SK-N-SH treated with all-trans-retinoic acid at 6 μM for 48 hours (cell line): ENCODE measurements around the gene ESRRA.

ENCODE experiments used
- ATAC-seq: fragments of 200-7000 bp; cut with Tn5 transposase; 3 replicates; pipeline ENCODE4 v1.9.1; 2020; ENCODE audit warnings: mild to moderate bottlenecking, moderate library complexity
- ARNTL ChIP-seq: fragments of 450-650 bp; formaldehyde crosslinking; IDR thresholded peaks from 2 replicates; pipeline ENCODE4 v1.5.0; 2020; ENCODE audit warnings: low read depth, mild to moderate bottlenecking, moderate library complexity, borderline replicate concordance
- BACH2 ChIP-seq: fragments of 250-450 bp; sonication (Bioruptor Pico); IDR thresholded peaks from 2 replicates; pipeline ENCODE4 v1.9.0; 2021; ENCODE audit warnings: mild to moderate bottlenecking, borderline replicate concordance
- CREB5 ChIP-seq: fragments of 250-450 bp; sonication (Bioruptor Pico); IDR thresholded peaks from 2 replicates; pipeline ENCODE4 v1.5.1; 2020; ENCODE audit warnings: low read depth, mild to moderate bottlenecking, moderate library complexity
- CSDC2 ChIP-seq: fragments of 250-450 bp; sonication (Bioruptor Pico); IDR thresholded peaks from 2 replicates; pipeline ENCODE4 v1.5.0; 2020; ENCODE audit warnings: mild to moderate bottlenecking, moderate library complexity
- CSRNP3 ChIP-seq: fragments of 250-450 bp; sonication (Bioruptor Pico); IDR thresholded peaks from 2 replicates; pipeline ENCODE4 v1.5.1; 2021; ENCODE audit warnings: mild to moderate bottlenecking, moderate library complexity
- ESRRG ChIP-seq: fragments of 250-450 bp; sonication (Bioruptor Pico); IDR thresholded peaks from 2 replicates; pipeline ENCODE4 v1.6.1; 2021; ENCODE audit warnings: mild to moderate bottlenecking
- GLIS3 ChIP-seq: fragments of 250-450 bp; sonication (Bioruptor Pico); IDR thresholded peaks from 2 replicates; pipeline ENCODE4 v1.5.0; 2020; ENCODE audit warnings: mild to moderate bottlenecking, moderate library complexity
- OSR1 ChIP-seq: fragments of 250-450 bp; sonication (Bioruptor Pico); IDR thresholded peaks from 2 replicates; pipeline ENCODE4 v1.8.0; 2022; ENCODE audit warnings: moderate library complexity, mild to moderate bottlenecking, inconsistent platforms
- PATZ1 ChIP-seq: fragments of 250-450 bp; sonication (Bioruptor Pico); IDR thresholded peaks from 2 replicates; pipeline ENCODE4 v1.8.0; 2020; ENCODE audit warnings: mild to moderate bottlenecking, moderate library complexity, borderline replicate concordance
- PPARA ChIP-seq: fragments of 250-450 bp; sonication (Bioruptor Pico); IDR thresholded peaks from 2 replicates; pipeline ENCODE4 v1.5.0; 2020; ENCODE audit warnings: mild to moderate bottlenecking, borderline replicate concordance
- RARB ChIP-seq: fragments of 250-450 bp; sonication (Bioruptor Pico); IDR thresholded peaks from 2 replicates; pipeline ENCODE4 v1.8.0; 2021; ENCODE audit warnings: mild to moderate bottlenecking, moderate library complexity
- SNAI2 ChIP-seq: fragments of 250-450 bp; sonication (Bioruptor Pico); IDR thresholded peaks from 2 replicates; pipeline ENCODE4 v1.5.0; 2020; ENCODE audit warnings: mild to moderate bottlenecking, moderate library complexity
- TCF4 ChIP-seq: fragments of 250-450 bp; sonication (Bioruptor Pico); IDR thresholded peaks from 2 replicates; pipeline ENCODE4 v1.8.0; 2021; ENCODE audit warnings: mild to moderate bottlenecking, moderate library complexity, borderline replicate concordance
- TOX ChIP-seq: fragments of 250-450 bp; sonication (Bioruptor Pico); IDR thresholded peaks from 2 replicates; pipeline ENCODE4 v1.8.0; 2021; ENCODE audit warnings: mild to moderate bottlenecking, moderate library complexity, borderline replicate concordance
- ZC3H10 ChIP-seq: fragments of 250-450 bp; sonication (Bioruptor Pico); IDR thresholded peaks from 2 replicates; pipeline ENCODE4 v1.5.1; 2021; ENCODE audit warnings: mild to moderate bottlenecking, moderate library complexity
- ZFP3 ChIP-seq: fragments of 250-450 bp; sonication (Bioruptor Pico); IDR thresholded peaks from 2 replicates; pipeline ENCODE4 v1.5.0; 2020; ENCODE audit warnings: mild to moderate bottlenecking, moderate library complexity
- ZFP30 ChIP-seq: fragments of 450-650 bp; formaldehyde crosslinking; IDR thresholded peaks from 2 replicates; pipeline ENCODE4 v1.5.0; 2022; ENCODE audit warnings: mild to moderate bottlenecking, moderate library complexity
- ZNF70 ChIP-seq: fragments of 450-650 bp; formaldehyde crosslinking; IDR thresholded peaks from 2 replicates; pipeline ENCODE4 v1.5.0; 2020; ENCODE audit warnings: mild to moderate bottlenecking, moderate library complexity
- ZNF8 ChIP-seq: fragments of 450-650 bp; formaldehyde crosslinking; IDR thresholded peaks from 2 replicates; pipeline ENCODE4 v1.5.0; 2020; ENCODE audit warnings: mild to moderate bottlenecking, moderate library complexity
- TF ChIP-seq, protein P1 (sequence below): fragments of 250-450 bp; sonication (Bioruptor Pico); IDR thresholded peaks from 2 replicates; pipeline ENCODE4 v1.5.0; 2020; ENCODE audit warnings: mild to moderate bottlenecking, moderate library complexity

Gene ESRRA

DNA sequence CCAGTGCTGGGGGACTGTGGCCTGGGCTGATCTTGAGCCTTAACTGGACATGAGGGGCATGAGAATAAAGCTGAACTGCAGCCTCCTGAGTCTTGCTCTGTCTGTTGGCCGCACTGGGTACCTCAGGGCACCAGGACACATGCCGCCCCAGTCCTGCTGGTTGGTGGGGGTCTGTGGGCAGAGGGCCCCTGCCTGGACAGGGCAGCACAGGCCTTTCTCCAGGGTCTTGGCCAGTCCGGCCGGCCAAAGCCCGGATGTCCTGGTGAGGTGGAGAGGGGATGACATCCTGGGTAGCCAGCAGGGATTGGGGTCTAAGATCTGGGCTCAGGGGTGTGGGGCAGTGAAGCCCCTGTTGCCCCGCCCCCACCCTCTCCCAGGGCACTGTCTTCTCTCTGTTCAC is 52.1 kb downstream of the ESRRA start:
- TF ChIP-seq ZNF8 (no peak), PATZ1 (CRISPR knock-in tag) (no peak), CREB5 (CRISPR knock-in tag) (no peak), SNAI2 (CRISPR knock-in tag) (no peak)
- ATAC-seq, result no peak

DNA sequence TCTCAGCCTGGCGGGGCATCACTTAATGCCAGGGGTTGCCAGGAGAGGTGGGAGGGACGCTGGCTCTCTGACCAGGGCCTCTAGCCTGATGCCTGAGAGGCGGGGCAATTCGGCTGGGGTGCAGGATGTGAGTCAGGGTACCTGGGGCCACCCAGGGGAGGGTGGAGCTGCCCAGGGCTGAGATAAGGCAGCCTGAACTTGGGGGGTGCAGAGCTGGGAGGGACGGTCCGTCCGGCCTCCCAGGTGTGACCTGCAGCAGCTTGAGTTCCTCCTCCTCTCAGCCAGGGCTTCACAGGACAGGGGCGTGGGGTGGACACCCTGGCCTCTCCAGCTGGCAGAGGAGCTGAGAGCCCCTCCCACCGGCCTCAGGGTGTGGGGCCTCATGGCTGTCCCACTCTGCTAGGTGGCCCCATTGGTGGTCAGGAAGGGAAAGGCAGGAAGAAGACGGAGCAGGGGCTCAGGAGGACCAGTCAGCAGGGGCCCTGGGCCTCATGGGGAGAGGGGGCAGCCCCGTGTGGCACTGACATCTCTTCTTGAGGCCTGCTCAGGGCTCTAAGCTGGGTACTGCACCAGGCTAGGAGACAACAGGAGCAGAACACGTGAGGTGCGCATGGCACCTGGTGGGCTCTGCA is 52.7 kb downstream of the ESRRA start:
- TF ChIP-seq ZFP30 (CRISPR knock-in tag), result no peak
- TF ChIP-seq SNAI2 (CRISPR knock-in tag), result no peak
- TF ChIP-seq PATZ1 (CRISPR knock-in tag), result no peak
- no peak for TF ChIP-seq ZC3H10 (CRISPR knock-in tag)
- TF ChIP-seq BACH2 (CRISPR knock-in tag), result no peak
- TF ChIP-seq ZFP3 (CRISPR knock-in tag), result no peak
- TF ChIP-seq ESRRG (CRISPR knock-in tag), result no peak
- no peak for TF ChIP-seq CSDC2
- TF ChIP-seq RARB (CRISPR knock-in tag), result no peak
- TF ChIP-seq TOX (CRISPR knock-in tag), result no peak
- TF ChIP-seq GLIS3 (CRISPR knock-in tag), result no peak
- TF ChIP-seq ZNF8, result no peak
- no peak for TF ChIP-seq CREB5 (CRISPR knock-in tag)
- TF ChIP-seq TCF4 (CRISPR knock-in tag), result no peak
- TF ChIP-seq PPARA (CRISPR knock-in tag), result no peak
- no peak for TF ChIP-seq ARNTL (CRISPR knock-in tag)
- TF ChIP-seq OSR1 (CRISPR knock-in tag), result no peak
- TF ChIP-seq, protein P1, sequence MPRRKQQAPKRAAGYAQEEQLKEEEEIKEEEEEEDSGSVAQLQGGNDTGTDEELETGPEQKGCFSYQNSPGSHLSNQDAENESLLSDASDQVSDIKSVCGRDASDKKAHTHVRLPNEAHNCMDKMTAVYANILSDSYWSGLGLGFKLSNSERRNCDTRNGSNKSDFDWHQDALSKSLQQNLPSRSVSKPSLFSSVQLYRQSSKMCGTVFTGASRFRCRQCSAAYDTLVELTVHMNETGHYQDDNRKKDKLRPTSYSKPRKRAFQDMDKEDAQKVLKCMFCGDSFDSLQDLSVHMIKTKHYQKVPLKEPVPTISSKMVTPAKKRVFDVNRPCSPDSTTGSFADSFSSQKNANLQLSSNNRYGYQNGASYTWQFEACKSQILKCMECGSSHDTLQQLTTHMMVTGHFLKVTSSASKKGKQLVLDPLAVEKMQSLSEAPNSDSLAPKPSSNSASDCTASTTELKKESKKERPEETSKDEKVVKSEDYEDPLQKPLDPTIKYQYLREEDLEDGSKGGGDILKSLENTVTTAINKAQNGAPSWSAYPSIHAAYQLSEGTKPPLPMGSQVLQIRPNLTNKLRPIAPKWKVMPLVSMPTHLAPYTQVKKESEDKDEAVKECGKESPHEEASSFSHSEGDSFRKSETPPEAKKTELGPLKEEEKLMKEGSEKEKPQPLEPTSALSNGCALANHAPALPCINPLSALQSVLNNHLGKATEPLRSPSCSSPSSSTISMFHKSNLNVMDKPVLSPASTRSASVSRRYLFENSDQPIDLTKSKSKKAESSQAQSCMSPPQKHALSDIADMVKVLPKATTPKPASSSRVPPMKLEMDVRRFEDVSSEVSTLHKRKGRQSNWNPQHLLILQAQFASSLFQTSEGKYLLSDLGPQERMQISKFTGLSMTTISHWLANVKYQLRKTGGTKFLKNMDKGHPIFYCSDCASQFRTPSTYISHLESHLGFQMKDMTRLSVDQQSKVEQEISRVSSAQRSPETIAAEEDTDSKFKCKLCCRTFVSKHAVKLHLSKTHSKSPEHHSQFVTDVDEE, result no peak
- no peak for TF ChIP-seq ZNF70 (CRISPR knock-in tag)
- TF ChIP-seq CSRNP3, result no peak
- ATAC-seq, result peak; percentile 21

- ATAC-seq, result peak; percentile 17
- TF ChIP-seq ZFP3 (CRISPR knock-in tag), result no peak
- TF ChIP-seq BACH2 (CRISPR knock-in tag), result no peak
- no peak for TF ChIP-seq ESRRG (CRISPR knock-in tag)
- no peak for TF ChIP-seq RARB (CRISPR knock-in tag)
- TF ChIP-seq ZFP30 (CRISPR knock-in tag), result no peak
- TF ChIP-seq ZC3H10 (CRISPR knock-in tag), result no peak
- TF ChIP-seq PPARA (CRISPR knock-in tag), result no peak
- TF ChIP-seq ZNF8, result no peak
Observed at GRCh38 chr11:64358536-64358906, 53.2 kb downstream of the ESRRA start.
